Right atrium auricular region (tissue), 2 donors: ENCODE results near the gene ARAP2. TPM values are rescaled to one million over a fixed set of nuclear protein-coding genes. Genes with fewer than 3 reads are reported as not detected.

Experiments
- DNase-seq: peaks from one replicate; pipeline ENCODE4 v3.0.0-alpha.2; 2019; ENCODE audit warnings: low spot score
- H3K27ac ChIP-seq, 2 donors: fragments of 200-600 bp; sonication (generic); 1 replicate in 1 of 2; 2 replicates in 1 of 2; pipeline ENCODE4 v1.5.1; 2016 to 2019
- H3K27me3 ChIP-seq, 2 donors: fragments of 200-600 bp; sonication (generic); one replicate each; pipeline versions ENCODE4 v1.5.1 to v1.6.0; 2017 to 2019
- H3K36me3 ChIP-seq: fragments of 200-600 bp; sonication (generic); one replicate; pipeline ENCODE4 v1.5.1; 2016
- H3K4me1 ChIP-seq, 2 donors: fragments of 200-600 bp; sonication (generic); one replicate each; pipeline versions ENCODE4 v1.5.1 to v1.6.0; 2017 to 2019
- H3K4me3 ChIP-seq, 2 donors: fragments of 200-600 bp; sonication (generic); 1 replicate in 1 of 2; 2 replicates in 1 of 2; pipeline ENCODE4 v1.5.1; 2017 to 2019; ENCODE audit warnings: mild to moderate bottlenecking in 1 of 2, moderate library complexity in 1 of 2
- H3K9me3 ChIP-seq, 2 donors: fragments of 200-600 bp; sonication (generic); one replicate each; pipeline ENCODE4 v1.5.1; 2019
- total RNA-seq, 2 donors: library from RNA; depleted of rRNA; stranded (reverse); fragments of >200 nt; gene quantifications; one replicate each; pipeline ENCODE4 v1.1.0, GENCODE V29; 2016
- TF ChIP-seq, protein P1 (sequence below), 2 donors: fragments of 200-600 bp; sonication (generic); IDR thresholded peaks; one replicate each; pipeline ENCODE4 v1.5.1; 2019; ENCODE audit warnings: antibody characterized with exemption in 2 of 2

The ARAP2 gene
- total RNA-seq, 2 donors from 2014 or later: 5.7 to 10.1 TPM

DNA sequence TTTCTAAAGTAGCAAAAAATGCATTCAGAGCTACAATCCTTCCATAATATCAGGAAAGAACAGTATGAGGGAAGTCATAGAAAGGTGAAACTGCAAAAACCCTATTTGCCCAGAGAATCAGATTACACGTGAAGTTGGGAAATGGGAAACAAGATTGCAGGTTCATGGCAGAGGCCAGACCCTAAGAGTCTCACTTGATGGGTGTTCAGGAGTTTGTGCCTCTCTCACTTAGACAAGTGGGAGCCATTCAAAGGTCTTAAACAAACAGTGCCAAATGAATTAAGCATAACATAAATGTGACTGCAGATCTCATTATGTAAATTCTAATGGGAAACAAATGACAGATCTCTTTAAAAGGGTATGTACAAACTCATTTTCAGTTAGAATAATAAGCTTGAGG lies 91.6 kb downstream of the ARAP2 start:
- no peaks in the 10 kb centered on the region for H3K9me3 ChIP-seq
- H3K4me1 ChIP-seq: no peaks in the 10 kb centered on the region
- TF ChIP-seq, protein P1, sequence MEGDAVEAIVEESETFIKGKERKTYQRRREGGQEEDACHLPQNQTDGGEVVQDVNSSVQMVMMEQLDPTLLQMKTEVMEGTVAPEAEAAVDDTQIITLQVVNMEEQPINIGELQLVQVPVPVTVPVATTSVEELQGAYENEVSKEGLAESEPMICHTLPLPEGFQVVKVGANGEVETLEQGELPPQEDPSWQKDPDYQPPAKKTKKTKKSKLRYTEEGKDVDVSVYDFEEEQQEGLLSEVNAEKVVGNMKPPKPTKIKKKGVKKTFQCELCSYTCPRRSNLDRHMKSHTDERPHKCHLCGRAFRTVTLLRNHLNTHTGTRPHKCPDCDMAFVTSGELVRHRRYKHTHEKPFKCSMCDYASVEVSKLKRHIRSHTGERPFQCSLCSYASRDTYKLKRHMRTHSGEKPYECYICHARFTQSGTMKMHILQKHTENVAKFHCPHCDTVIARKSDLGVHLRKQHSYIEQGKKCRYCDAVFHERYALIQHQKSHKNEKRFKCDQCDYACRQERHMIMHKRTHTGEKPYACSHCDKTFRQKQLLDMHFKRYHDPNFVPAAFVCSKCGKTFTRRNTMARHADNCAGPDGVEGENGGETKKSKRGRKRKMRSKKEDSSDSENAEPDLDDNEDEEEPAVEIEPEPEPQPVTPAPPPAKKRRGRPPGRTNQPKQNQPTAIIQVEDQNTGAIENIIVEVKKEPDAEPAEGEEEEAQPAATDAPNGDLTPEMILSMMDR (IDR thresholded peaks at IDR 0.05): no peak
- no peaks in the 10 kb centered on the region for H3K27me3 ChIP-seq
- H3K27ac ChIP-seq: no peak overlapping the region
- DNase-seq: no peak
- no peak overlapping the region for H3K4me3 ChIP-seq
- no peaks in the 10 kb centered on the region for H3K36me3 ChIP-seq

DNA sequence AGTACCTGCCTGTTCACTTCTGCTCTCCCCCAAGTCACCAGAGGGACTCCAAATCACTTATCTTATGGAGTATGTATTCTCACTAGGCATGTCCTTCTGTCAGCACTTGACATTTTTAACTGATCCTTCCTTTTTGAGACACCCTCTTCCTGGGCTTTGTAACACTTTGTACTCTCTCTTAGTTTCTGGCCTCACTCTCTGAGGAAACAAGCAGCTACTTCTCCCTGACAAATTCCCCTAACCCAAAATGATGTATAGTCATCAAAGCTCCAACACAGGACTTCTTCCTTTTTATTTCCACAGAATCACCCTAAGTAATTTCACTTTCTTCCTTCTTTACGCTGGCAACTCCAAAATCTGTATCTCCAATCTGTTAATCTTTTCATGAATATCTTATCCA lies 101.8 kb downstream of the ARAP2 start:
- no peak overlapping the region for H3K4me3 ChIP-seq
- no peaks in the 10 kb centered on the region for H3K4me1 ChIP-seq
- H3K27ac ChIP-seq: no peak overlapping the region
- DNase-seq: no peak
- H3K27me3 ChIP-seq: no peaks in the 10 kb centered on the region
- TF ChIP-seq, protein P1 (IDR thresholded peaks at IDR 0.05): no peak
- H3K9me3 ChIP-seq: no peaks in the 10 kb centered on the region
- H3K36me3 ChIP-seq: no peaks in the 10 kb centered on the region

DNA sequence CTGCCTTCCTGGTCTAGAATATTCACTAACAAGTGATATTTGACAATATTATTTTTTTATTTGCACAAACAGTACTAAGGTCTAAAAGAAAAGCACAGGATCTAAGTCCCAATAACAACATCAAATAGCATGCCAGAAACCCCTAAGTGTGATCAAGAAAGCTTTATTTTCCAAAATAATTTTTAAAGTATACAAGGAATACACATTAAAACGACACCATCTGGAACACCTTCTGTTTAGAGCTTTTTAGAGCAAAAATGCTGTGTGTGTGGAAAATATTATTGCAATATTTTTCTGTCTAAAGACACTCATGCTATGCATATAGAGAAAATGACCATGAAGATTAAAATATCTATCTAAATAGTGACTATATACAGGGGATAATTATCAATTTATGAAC lies 103.1 kb downstream of the ARAP2 start:
- Histone ChIP-seq H3K27me3 (no peaks in the 10 kb centered on the region), H3K36me3 (no peaks in the 10 kb centered on the region), H3K4me3 (no peak overlapping the region), H3K9me3 (no peaks in the 10 kb centered on the region), H3K27ac (no peak overlapping the region), H3K4me1 (no peaks in the 10 kb centered on the region)
- DNase-seq: no peak
- TF ChIP-seq, protein P1 (IDR thresholded peaks at IDR 0.05): no peak

DNA sequence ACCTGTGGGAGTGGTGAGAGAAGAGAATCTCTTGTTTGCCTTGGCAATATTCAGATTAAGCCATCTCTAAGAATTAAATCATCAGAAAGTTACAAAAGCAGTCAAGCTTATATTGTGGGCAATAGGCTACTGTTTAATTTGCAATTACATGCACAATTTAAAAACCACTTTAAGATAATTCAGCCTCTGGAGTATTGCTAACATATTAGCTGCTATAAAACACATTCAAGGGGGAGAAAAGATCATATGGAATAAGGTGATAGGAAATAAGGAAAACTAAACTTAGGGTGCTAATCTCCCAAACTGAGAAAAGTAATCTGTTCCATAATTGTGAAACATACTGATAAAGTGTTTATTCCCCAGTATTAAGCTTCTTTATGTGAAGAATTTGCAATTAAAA lies 103.9 kb downstream of the ARAP2 start:
- H3K36me3 ChIP-seq: no peaks in the 10 kb centered on the region
- no peaks in the 10 kb centered on the region for H3K27me3 ChIP-seq
- TF ChIP-seq, protein P1 (IDR thresholded peaks at IDR 0.05): no peak
- no peak for DNase-seq
- H3K27ac ChIP-seq: no peak overlapping the region
- no peaks in the 10 kb centered on the region for H3K4me1 ChIP-seq
- H3K9me3 ChIP-seq: no peaks in the 10 kb centered on the region
- H3K4me3 ChIP-seq: no peak overlapping the region

DNA sequence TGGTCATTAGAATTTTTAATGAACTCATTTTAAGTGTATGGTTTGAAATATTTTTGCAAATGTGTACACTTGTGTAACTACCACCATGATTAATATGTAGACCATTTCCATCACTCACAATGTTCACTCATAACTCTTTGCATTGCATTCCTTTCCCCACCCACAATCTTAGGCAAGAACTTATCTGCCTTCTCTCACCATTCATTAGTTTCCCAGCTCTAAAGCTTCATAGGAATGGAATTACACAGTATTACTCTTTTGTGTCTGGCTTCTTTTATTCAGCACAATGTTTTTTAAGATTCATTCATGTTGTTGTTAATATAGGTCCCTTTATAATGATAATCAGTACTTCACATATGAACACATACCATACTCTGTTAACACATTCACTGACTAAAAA lies 106.1 kb downstream of the ARAP2 start:
- DNase-seq: no peak
- no peaks in the 10 kb centered on the region for H3K4me1 ChIP-seq
- TF ChIP-seq, protein P1 (IDR thresholded peaks at IDR 0.05): no peak
- no peak overlapping the region for H3K27ac ChIP-seq
- H3K9me3 ChIP-seq: no peaks in the 10 kb centered on the region
- no peaks in the 10 kb centered on the region for H3K36me3 ChIP-seq
- no peak overlapping the region for H3K4me3 ChIP-seq
- no peaks in the 10 kb centered on the region for H3K27me3 ChIP-seq

DNA sequence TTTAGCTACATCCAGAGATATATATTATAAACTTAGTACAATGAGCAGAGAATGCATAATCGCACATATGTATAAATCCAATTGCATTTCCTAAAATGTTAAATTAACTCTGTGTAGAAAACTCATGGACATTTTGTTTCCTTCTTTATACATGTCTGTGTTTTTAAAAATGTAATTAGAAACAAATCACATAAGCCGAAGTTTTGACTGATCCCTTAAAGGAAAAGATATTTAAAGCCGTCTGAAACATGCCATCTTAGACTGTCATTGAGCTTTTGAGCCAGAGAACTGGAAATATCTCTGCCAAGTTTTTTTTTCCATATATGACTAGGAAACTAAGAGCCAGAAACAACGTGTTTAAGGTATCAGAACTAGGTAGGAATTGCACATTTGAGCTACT lies 107.0 kb downstream of the ARAP2 start:
- H3K4me3 ChIP-seq: no peak overlapping the region
- TF ChIP-seq, protein P1 (IDR thresholded peaks at IDR 0.05): no peak
- H3K9me3 ChIP-seq: no peaks in the 10 kb centered on the region
- no peak for DNase-seq
- no peaks in the 10 kb centered on the region for H3K4me1 ChIP-seq
- no peak overlapping the region for H3K27ac ChIP-seq
- no peaks in the 10 kb centered on the region for H3K36me3 ChIP-seq
- H3K27me3 ChIP-seq: no peaks in the 10 kb centered on the region
